Keratinocyte (primary cell): Measurements from ENCODE around the gene VASH2. TPM values are rescaled to one million over a fixed set of nuclear protein-coding genes. Genes with fewer than 3 reads are reported as not detected.

Experiments used
- DNase-seq: peaks from one replicate; pipeline ENCODE4 v3.0.0-alpha.2; 2011; ENCODE audit warnings: low read depth, missing footprints, low spot score
- FAIRE-seq: peaks from 2 replicates; lab custom pipeline; 2011; peaks lifted over from hg19 to GRCh38; lab: Jason Lieb, UNC
- H2AFZ ChIP-seq: 2 replicates; pipeline ENCODE4 v1.6.0; 2012; ENCODE audit warnings: low read length, control low read depth, inconsistent platforms; ENCODE audit not compliant: control insufficient read depth
- H3K27ac ChIP-seq: 2 replicates; pipeline ENCODE4 v1.5.1; 2011; ENCODE audit warnings: low read length; ENCODE audit not compliant: control insufficient read depth, insufficient read depth
- H3K27me3 ChIP-seq: 3 replicates; pipeline ENCODE4 v1.6.0; 2011; ENCODE audit warnings: low read length; ENCODE audit not compliant: control insufficient read depth, insufficient read depth; ENCODE audit errors: extremely low read depth
- H3K36me3 ChIP-seq, 2 experiments: 2 replicates in 1 of 2; 3 replicates in 1 of 2; pipeline ENCODE4 v1.5.1; 2011; ENCODE audit warnings: low read length in 2 of 2, mild to moderate bottlenecking in 1 of 2; ENCODE audit not compliant: control insufficient read depth in 2 of 2, insufficient read depth in 2 of 2; ENCODE audit errors: extremely low read depth in 1 of 2
- H3K4me1 ChIP-seq: 3 replicates; pipeline ENCODE4 v1.5.1; 2011; ENCODE audit warnings: low read length; ENCODE audit not compliant: control insufficient read depth, insufficient read depth; ENCODE audit errors: extremely low read depth
- H3K4me2 ChIP-seq: 3 replicates; pipeline ENCODE4 v1.6.0; 2011; ENCODE audit warnings: low read depth, low read length; ENCODE audit not compliant: control insufficient read depth, insufficient read depth; ENCODE audit errors: extremely low read depth
- H3K4me3 ChIP-seq, 3 experiments: fragments of 200-600 bp in 1 of 3; sonication (generic) in 1 of 3; 2 replicates in 2 of 3; 3 replicates in 1 of 3; pipeline ENCODE4 v1.5.1; 2011 to 2016; ENCODE audit warnings: low read length in 3 of 3, mild to moderate bottlenecking in 3 of 3, control low read depth in 2 of 3, inconsistent platforms in 1 of 3, low read depth in 1 of 3, mixed read lengths in 1 of 3, mixed run types in 1 of 3, moderate library complexity in 1 of 3; ENCODE audit not compliant: control insufficient read depth in 2 of 3, insufficient read depth in 2 of 3; ENCODE audit errors: extremely low read depth in 1 of 3
- H3K79me2 ChIP-seq: 2 replicates; pipeline ENCODE4 v1.6.0; 2012; ENCODE audit warnings: low read length; ENCODE audit not compliant: control insufficient read depth, insufficient read depth
- H3K9ac ChIP-seq: 3 replicates; pipeline ENCODE4 v1.6.0; 2011; ENCODE audit warnings: low read length; ENCODE audit not compliant: control insufficient read depth, insufficient read depth; ENCODE audit errors: extremely low read depth
- H3K9me1 ChIP-seq: 3 replicates; pipeline ENCODE4 v1.6.0; 2011; ENCODE audit warnings: low read length; ENCODE audit not compliant: control insufficient read depth, insufficient read depth; ENCODE audit errors: extremely low read depth
- H3K9me3 ChIP-seq: 2 replicates; pipeline ENCODE4 v1.5.1; 2012; ENCODE audit warnings: low read depth, low read length; ENCODE audit not compliant: control insufficient read depth
- H4K20me1 ChIP-seq: 3 replicates; pipeline ENCODE4 v1.6.0; 2011; ENCODE audit warnings: low read length; ENCODE audit not compliant: control insufficient read depth, insufficient read depth; ENCODE audit errors: extremely low read depth
- EZH2 ChIP-seq: IDR thresholded peaks from one replicate; pipeline ENCODE4 v1.6.1; 2012; ENCODE audit warnings: inconsistent platforms, mild to moderate bottlenecking, low read length, moderate library complexity
- dilution Hi-C: fragments of 300-500 bp; cut with MboI; formaldehyde crosslinking; loops from one replicate; pipeline ENCODE4 v1.7.0; 2020; ENCODE audit warnings: low sequenced_read_pairs; ENCODE audit not compliant: extremely low pct_ligation_motif_present
- polyA plus RNA-seq, 5 experiments: library from polyadenylated mRNA; depleted of rRNA in 3 of 5; stranded (reverse) in 3 of 5; stranded (forward) in 1 of 5; unstranded in 1 of 5; fragments of >200 nt; gene quantifications; 1 replicate in 1 of 5; 2 replicates in 3 of 5; 3 replicates in 1 of 5; pipeline versions ENCODE4 v1.2.1 to v1.2.3, GENCODE V29; 2011 to 2012; ENCODE audit warnings: missing spikeins in 2 of 5, low read depth in 1 of 5, low replicate concordance in 1 of 5
- TF ChIP-seq, protein P1 (sequence below), 3 experiments: IDR thresholded peaks in 1 of 3; conservative IDR thresholded peaks in 1 of 3; optimal IDR thresholded peaks in 1 of 3; 2 replicates in 2 of 3; 3 replicates in 1 of 3; pipeline versions ENCODE3 to v1.5.1; 2011; ENCODE audit warnings: low read length in 3 of 3, mild to moderate bottlenecking in 3 of 3, moderate library complexity in 2 of 3, control low read depth in 1 of 3, inconsistent platforms in 1 of 3; ENCODE audit not compliant: insufficient read depth in 2 of 3; ENCODE audit errors: extremely low read depth in 1 of 3

Gene VASH2
- polyA plus RNA-seq, 1 donor (not counting 4 experiments of a cell fraction or from before 2014, with no cell fraction given): 0.04 TPM

DNA sequence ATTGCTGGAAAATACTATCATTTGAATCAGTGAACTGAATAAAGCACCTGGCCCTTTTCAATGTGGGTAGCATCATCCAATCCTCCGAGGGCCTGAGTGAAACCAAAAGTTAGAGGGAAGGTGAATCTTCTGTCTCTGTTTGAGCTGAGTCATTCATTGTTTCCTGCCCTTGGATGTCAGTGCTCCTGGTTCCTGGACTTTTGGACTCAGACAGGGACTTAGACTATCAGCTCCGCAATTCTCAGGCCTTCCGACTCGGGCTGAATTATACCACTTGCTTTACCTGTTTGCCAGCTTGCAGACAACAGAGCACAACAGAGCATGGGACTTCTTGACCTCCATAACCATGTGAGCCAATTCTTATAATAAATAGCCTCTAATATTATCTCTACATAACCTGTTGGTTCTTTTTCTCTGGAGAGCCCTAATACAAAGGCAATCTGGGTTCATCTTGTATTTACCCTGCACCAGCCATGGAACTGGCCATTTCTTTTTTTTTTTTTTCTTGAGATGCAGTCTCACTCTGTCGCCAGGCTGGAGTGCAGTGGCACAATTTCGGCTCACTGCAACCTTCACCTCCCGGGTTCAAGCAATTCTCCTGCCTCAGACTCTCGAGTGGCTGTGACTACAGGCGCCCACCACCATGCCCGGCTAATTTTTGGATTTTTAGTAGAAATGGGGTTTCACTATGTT, 19.2 kb upstream of the VASH2 start:
- no peak for DNase-seq

GRCh38 chr1:212933815-212934471, 16.4 kb upstream of the VASH2 start:
- H3K27ac ChIP-seq: no peak overlapping the region
- H3K27me3 ChIP-seq: no peaks in the 10 kb centered on the region
- no peak overlapping the region for H3K9ac ChIP-seq
- H3K79me2 ChIP-seq: no peaks in the 10 kb centered on the region
- FAIRE-seq (no peak), DNase-seq (no peak)
- no peaks in the 10 kb centered on the region for H3K9me1 ChIP-seq
- H4K20me1 ChIP-seq: no peaks in the 10 kb centered on the region
- TF ChIP-seq EZH2: no peak
- TF ChIP-seq, protein P1, sequence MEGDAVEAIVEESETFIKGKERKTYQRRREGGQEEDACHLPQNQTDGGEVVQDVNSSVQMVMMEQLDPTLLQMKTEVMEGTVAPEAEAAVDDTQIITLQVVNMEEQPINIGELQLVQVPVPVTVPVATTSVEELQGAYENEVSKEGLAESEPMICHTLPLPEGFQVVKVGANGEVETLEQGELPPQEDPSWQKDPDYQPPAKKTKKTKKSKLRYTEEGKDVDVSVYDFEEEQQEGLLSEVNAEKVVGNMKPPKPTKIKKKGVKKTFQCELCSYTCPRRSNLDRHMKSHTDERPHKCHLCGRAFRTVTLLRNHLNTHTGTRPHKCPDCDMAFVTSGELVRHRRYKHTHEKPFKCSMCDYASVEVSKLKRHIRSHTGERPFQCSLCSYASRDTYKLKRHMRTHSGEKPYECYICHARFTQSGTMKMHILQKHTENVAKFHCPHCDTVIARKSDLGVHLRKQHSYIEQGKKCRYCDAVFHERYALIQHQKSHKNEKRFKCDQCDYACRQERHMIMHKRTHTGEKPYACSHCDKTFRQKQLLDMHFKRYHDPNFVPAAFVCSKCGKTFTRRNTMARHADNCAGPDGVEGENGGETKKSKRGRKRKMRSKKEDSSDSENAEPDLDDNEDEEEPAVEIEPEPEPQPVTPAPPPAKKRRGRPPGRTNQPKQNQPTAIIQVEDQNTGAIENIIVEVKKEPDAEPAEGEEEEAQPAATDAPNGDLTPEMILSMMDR (optimal IDR thresholded peaks at IDR 0.05 in 1 of 3, IDR thresholded peaks at IDR 0.05 in 1 of 3, conservative IDR thresholded peaks at IDR 0.05 in 1 of 3; ENCODE audit: extremely low read depth in 1 of 3, insufficient read depth in 2 of 3, low read length in 3 of 3): no peak
- H3K36me3 ChIP-seq: no peaks in the 10 kb centered on the region
- dilution Hi-C loops: no loop called here
- H3K4me3 ChIP-seq: no peak overlapping the region
- no peaks in the 10 kb centered on the region for H3K9me3 ChIP-seq
- H3K4me1 ChIP-seq: no peaks in the 10 kb centered on the region
- H3K4me2 ChIP-seq: no peak overlapping the region
- H2AFZ ChIP-seq: no peak overlapping the region

More for the DNA sequence above, 19.2 kb upstream of the VASH2 start:
- Histone ChIP-seq H3K27me3 (no peaks in the 10 kb centered on the region), H3K27ac (no peak overlapping the region), H3K4me2 (no peak overlapping the region), H2AFZ (no peak overlapping the region), H3K9me1 (no peaks in the 10 kb centered on the region), H4K20me1 (no peaks in the 10 kb centered on the region), H3K79me2 (no peaks in the 10 kb centered on the region), H3K9me3 (no peaks in the 10 kb centered on the region), H3K9ac (no peak overlapping the region), H3K36me3 (no peaks in the 10 kb centered on the region), H3K4me3 (no peak overlapping the region), H3K4me1 (no peaks in the 10 kb centered on the region)
- FAIRE-seq: no peak
- dilution Hi-C loops: no loop called here
- TF ChIP-seq, protein P1 (optimal IDR thresholded peaks at IDR 0.05 in 1 of 3, IDR thresholded peaks at IDR 0.05 in 1 of 3, conservative IDR thresholded peaks at IDR 0.05 in 1 of 3; ENCODE audit: extremely low read depth in 1 of 3, insufficient read depth in 2 of 3, low read length in 3 of 3): no peak
- TF ChIP-seq EZH2: no peak
